HG02642 (cell line): ENCODE measurements around the gene GBE1.

ENCODE experiments used
- ATAC-seq: cut with Tn5 transposase; IDR thresholded peaks from one replicate; pipeline ENCODE4 v1.9.1; 2021; ENCODE audit warnings: mild to moderate bottlenecking; ENCODE audit not compliant: unreplicated experiment, poor library complexity

Gene GBE1

GRCh38 chr3:81709606-81710005 lies 51.8 kb downstream of the GBE1 start:
- no peak for ATAC-seq

- no peak for ATAC-seq
Observed at GRCh38 chr3:81707996-81708395, 53.4 kb downstream of the GBE1 start.

DNA sequence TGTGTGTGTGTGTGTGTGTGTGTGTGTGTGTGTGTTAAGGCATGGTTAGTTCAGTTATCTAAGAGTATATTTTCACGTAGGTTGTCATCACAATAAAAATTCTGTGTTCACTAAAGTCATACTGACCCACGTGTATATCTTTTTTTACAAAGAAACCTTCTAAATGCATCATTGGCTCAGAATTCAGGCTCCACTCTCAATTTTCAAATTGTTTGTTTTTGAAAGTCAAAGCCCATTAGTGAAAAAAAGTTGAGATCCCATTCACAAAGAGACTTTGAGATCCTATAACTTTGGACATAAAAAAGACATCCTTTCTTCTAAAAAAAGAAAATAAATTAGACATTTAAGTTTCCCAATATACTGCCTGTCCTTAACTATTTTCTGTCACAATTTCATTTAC lies 59.3 kb downstream of the GBE1 start:
- no peak for ATAC-seq

DNA sequence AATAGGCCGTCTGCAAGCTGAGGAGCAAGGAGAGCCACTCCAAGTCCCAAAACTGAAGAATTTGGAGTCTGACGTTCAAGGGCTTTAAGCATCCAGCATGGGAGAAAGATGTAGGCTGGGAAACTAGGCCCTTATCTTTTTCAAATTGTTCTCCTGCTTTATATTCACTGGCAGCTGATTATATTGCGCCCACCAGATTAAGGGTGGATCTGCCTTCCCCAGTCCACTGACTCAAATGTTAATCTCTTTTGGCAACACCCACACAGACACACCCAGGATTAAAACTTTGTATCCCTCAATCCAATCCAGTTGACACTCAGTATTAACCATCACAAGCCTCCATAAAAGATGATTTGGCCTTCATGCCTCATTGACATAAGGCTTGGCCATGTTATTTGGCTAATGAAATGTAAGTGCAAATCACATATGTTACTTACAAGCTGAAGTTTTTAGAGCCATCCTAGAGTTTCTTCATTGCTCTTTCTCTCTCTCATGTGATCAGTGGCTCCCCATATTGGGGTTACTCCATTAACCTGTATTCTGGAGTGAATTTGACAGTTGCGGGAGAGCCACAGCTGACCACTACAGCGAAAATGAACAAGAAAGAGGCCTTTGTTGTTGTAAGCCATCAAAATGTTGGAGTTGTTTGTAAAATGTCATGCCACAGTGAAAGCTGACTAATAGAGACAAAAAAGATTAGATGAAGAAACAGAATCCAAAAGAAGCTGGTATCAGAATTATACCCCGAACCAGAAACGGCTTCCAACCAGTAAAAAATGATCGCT lies 61.7 kb downstream of the GBE1 start:
- no peak for ATAC-seq

DNA sequence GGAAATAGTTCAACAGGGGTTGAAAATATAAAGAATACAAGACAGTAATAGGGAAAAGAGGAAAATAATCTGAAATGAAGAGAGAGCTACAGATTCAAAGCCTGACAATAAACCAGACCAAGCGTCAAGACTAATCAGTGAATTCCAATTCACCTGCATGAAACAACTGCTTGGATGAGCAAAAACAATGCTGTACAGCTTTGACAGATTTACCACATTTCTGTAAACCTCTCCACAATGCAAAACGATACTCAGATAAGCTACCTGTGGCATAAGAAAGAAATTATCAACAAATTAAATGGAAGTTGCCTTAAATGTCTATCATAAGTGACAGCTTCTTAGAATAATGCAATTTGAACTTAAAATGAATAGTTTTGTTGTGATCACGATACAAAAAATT lies 65.4 kb downstream of the GBE1 start:
- ATAC-seq: no peak

GRCh38 chr3:81695302-81695701 lies 66.1 kb downstream of the GBE1 start:
- no peak for ATAC-seq

DNA sequence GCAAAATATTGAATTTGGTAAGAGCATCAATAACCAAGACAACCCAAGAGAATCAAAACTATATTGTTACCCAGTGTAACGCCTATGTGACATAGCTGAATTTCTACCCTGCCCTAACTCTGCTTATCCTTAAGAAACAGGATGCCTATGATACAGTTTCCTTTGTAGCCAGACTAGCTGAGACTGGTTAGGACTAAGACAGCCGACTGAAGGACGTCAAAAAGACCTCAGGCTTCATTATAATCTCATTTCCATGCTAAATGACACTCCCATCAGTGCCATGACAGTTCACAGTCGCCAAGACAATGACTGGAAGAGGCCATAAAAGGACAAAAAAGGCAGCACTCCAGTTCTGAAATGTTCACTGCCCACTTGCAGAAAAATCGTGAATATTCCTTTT lies 66.8 kb downstream of the GBE1 start:
- ATAC-seq: no peak

- no peak for ATAC-seq
Observed at GRCh38 chr3:81692766-81693165, 68.7 kb downstream of the GBE1 start.

DNA sequence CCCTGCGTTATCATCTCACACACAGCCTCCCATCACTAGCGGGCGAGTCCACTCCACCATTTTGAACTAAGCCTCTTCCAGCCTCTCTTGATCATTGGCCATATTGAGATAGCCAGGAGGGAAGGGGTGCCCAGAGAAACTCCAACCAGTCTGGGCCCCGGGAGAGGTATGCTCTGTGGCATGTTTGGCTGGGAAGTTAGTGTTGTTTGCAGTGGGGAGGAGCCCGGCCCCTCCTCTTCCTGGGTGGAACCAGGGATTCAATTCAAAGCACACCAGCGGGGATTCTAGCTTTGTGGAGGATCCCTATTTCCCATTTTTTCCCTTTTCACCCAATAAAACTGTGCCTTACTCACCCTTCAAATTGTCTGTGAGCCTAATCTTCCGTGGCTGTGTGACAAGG lies 71.8 kb downstream of the GBE1 start:
- ATAC-seq: no peak

GRCh38 chr3:81684751-81685395 lies 76.6 kb downstream of the GBE1 start:
- no peak for ATAC-seq

DNA sequence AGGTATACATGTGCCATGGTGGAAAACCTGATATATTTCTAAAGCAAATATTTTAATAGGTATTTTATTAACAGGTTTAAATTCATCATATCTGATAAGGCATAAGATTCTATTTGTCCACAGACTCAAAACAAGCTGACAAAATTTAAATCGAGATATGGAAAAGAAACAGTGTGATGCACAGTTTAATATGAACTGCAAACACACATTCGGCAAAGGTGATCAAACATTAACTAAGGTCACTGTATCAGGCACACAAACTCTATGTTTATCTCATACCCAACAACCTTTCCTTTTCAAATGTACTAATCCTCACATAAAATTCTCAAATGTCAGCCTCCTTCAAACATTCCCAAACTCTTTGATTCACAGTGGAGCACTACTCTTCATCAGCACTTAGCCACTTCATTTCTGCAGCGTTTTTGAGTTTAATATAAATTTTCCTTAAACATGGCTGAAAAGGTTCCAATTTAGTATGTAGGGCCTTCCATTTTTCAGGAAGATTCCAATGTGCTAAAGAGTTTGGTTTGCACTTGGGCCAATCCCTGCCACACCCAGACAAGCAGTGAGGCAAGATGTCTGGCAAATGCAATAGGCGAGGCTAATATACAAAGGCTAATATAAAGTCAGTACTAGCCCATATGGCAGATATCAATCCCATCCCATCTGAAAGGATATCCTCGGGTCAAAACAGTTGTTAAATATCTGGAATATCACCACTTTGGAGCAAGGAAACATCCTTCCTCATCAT lies 84.6 kb downstream of the GBE1 start:
- ATAC-seq: no peak

- ATAC-seq: no peak
Observed at GRCh38 chr3:81674690-81675089, 86.8 kb downstream of the GBE1 start.

GRCh38 chr3:81668283-81668682 lies 93.2 kb downstream of the GBE1 start:
- ATAC-seq: no peak

DNA sequence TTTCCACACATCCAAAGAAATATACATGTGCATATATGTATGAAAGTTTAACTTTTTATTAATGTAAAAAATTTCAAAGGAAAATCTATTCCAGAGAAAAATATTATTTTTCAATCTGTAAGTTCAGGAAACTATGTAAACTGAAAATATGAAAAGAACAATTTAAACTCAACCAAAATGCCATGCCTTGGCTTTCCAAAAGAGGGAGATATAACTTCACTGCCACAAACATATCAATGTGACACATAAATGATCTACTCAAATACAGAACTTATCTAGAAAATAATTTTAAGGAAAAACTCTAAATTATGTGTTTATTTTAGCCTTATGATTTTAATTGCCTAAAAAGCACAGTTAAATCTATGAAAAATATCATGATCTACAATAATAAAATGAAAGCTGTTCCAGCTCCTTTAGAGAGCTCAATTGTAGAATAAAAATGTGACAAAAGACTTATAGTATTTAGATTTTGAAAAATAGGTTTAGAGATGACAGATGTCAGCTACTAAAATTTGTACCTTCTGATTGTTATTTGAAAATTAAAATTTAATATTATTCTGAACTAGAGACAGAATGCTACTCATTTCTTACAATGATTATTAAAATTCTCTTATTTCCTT lies 94.8 kb downstream of the GBE1 start:
- no peak for ATAC-seq

- no peak for ATAC-seq
Observed at GRCh38 chr3:81663114-81663513, 98.3 kb downstream of the GBE1 start.

- no peak for ATAC-seq
Observed at GRCh38 chr3:81660036-81660435, 101.4 kb downstream of the GBE1 start.

GRCh38 chr3:81658322-81658997 lies 103.0 kb downstream of the GBE1 start:
- no peak for ATAC-seq

- no peak for ATAC-seq
Observed at GRCh38 chr3:81651139-81651538, 110.3 kb downstream of the GBE1 start.

- ATAC-seq: no peak
Observed at GRCh38 chr3:81650187-81650586, 111.3 kb downstream of the GBE1 start.

DNA sequence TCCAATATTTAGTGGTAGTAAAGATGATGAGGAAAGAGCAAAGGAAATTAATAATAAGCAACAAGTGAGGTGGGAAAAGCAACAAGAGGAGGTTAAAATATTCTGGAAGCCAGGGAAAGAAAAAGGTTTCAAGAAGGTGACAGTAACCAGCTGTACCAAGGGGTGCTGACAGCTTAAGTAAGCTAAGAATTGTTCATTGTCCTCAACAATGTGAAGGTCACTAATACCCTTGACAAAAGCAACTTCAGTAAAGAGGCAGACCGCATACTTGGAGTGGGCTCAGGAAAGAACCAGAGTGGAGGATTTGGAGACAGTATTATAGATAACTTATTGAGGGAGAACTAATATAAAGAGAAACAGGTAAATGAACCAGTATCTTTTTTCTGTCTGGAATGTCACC lies 116.2 kb downstream of the GBE1 start:
- ATAC-seq: no peak
